ENCODE results near the gene CDNF. TPM values are rescaled to one million over a fixed set of nuclear protein-coding genes. Genes with fewer than 3 reads are reported as not detected.

CDNF gene
- total RNA-seq (1.0 TPM), polyA plus RNA-seq (3.6 TPM)
- long read RNA-seq, donor 1 = 0 reads
- long read RNA-seq, donor 2 = 0 reads
- long read RNA-seq, donor 3 = 0 reads
- long read RNA-seq, donor 4 = 0 reads
- long read RNA-seq, donor 5 = 0 reads
- long read RNA-seq, donor 6 = 0 reads
- long read RNA-seq, donor 7 = 0 reads
- long read RNA-seq, donor 8, partial matches to known transcripts = 11 of 16 reads
- long read RNA-seq, donor 8, other reads (novel, unspliced or antisense) = 5 of 16 reads
- long read RNA-seq, donor 9 = 0 reads
- long read RNA-seq, donor 10, partial matches to known transcripts = 28 of 58 reads
- long read RNA-seq, donor 10, other reads (novel, unspliced or antisense) = 30 of 58 reads

- WGBS = under 1% methylated on average over 72 of the region's 72 CpGs
- peak; percentile 99 to 100 (median 100) for DNase-seq (ENCODE audit: low read depth in 6 of 9, low spot score in 9 of 9)
Measured at GRCh38 chr10:14837757-14838581, at the start of gene CDNF, which contains the start of the genes HSPA14 and MSANTD7. Gene CDNF (minus strand): TSS chr10:14838037. CDS start chr10:14837946, 91 bp downstream. Gene HSPA14 (plus strand): TSS chr10:14838306. CDS start chr10:14838403, 97 bp downstream. Gene MSANTD7 (plus strand): TSS chr10:14838306. CDS start chr10:14842285, 3,979 bp downstream.

GRCh38 chr10:14884082-14884481 lies 46.2 kb upstream of the CDNF start:
- 95% methylated on average over 3 of the region's 3 CpGs for WGBS
- peak in 1 of 9 donors; percentile 7 for DNase-seq (ENCODE audit: low read depth in 6 of 9, low spot score in 9 of 9)
- peaks cover 2 to 10% of the 10 kb centered on the region in 2 donors for H3K4me1 ChIP-seq (ENCODE audit: control insufficient read depth in 2 of 2, insufficient read depth in 2 of 2, low read length in 2 of 2)

More at GRCh38 chr10:14837757-14838581, at the start of gene CDNF, which contains the start of the genes HSPA14 and MSANTD7:
- peaks cover 13 to 27% of the 10 kb centered on the region in 2 donors for H3K36me3 ChIP-seq (ENCODE audit: control insufficient read depth in 2 of 2, insufficient read depth in 2 of 2, low read length in 1 of 2)
- H3K4me1 ChIP-seq (ENCODE audit: control insufficient read depth in 2 of 2, insufficient read depth in 2 of 2, low read length in 2 of 2) = peaks cover 11 to 17% of the 10 kb centered on the region in 2 donors
- no peaks in the 10 kb centered on the region for H3K27me3 ChIP-seq (ENCODE audit: control insufficient read depth in 2 of 2, insufficient read depth in 1 of 2, low read length in 1 of 2)
- H3K4me3 ChIP-seq (ENCODE audit: low read length in 2 of 2) = peak within 1 kb of the TSS; percentile 89 to 96
- H3K9me3 ChIP-seq (ENCODE audit: control insufficient read depth in 2 of 2, insufficient read depth in 1 of 2, low read length in 1 of 2) = peaks cover 0 to 2% of the 10 kb centered on the region in 2 donors
- H3K27ac ChIP-seq (ENCODE audit: low read depth in 1 of 2, low read length in 1 of 2) = peak within 1 kb of the TSS; percentile 89 to 97

GRCh38 chr10:14880229-14880628 lies 42.4 kb upstream of the CDNF start:
- Histone ChIP-seq H3K4me3 (ENCODE audit: low read length in 2 of 2) (peak overlapping the region in 1 of 2 donors; percentile 92), H3K27me3 (ENCODE audit: control insufficient read depth in 2 of 2, insufficient read depth in 1 of 2, low read length in 1 of 2) (no peaks in the 10 kb centered on the region)
- DNase-seq (ENCODE audit: low read depth in 6 of 9, low spot score in 9 of 9) = peak in 2 of 9 donors; percentile 6 to 22

More at GRCh38 chr10:14884082-14884481, 46.2 kb upstream of the CDNF start:
- H3K27ac ChIP-seq (ENCODE audit: low read depth in 1 of 2, low read length in 1 of 2) = no peak overlapping the region
- no peak overlapping the region for H3K4me3 ChIP-seq (ENCODE audit: low read length in 2 of 2)
- H3K9me3 ChIP-seq (ENCODE audit: control insufficient read depth in 2 of 2, insufficient read depth in 1 of 2, low read length in 1 of 2) = no peaks in the 10 kb centered on the region
- H3K27me3 ChIP-seq (ENCODE audit: control insufficient read depth in 2 of 2, insufficient read depth in 1 of 2, low read length in 1 of 2) = no peaks in the 10 kb centered on the region
- H3K36me3 ChIP-seq (ENCODE audit: control insufficient read depth in 2 of 2, insufficient read depth in 2 of 2, low read length in 1 of 2) = peaks cover 3 to 13% of the 10 kb centered on the region in 2 donors

GRCh38 chr10:14879928-14880193 lies 42.0 kb upstream of the CDNF start:
- peak overlapping the region; percentile 91 to 92 for H3K4me3 ChIP-seq (ENCODE audit: low read length in 2 of 2)
- no peaks in the 10 kb centered on the region for H3K9me3 ChIP-seq (ENCODE audit: control insufficient read depth in 2 of 2, insufficient read depth in 1 of 2, low read length in 1 of 2)
- peaks cover 5 to 10% of the 10 kb centered on the region in 2 donors for H3K4me1 ChIP-seq (ENCODE audit: control insufficient read depth in 2 of 2, insufficient read depth in 2 of 2, low read length in 2 of 2)
- under 1% methylated on average over 5 of the region's 5 CpGs for whole genome bisulfite sequencing
- H3K27me3 ChIP-seq (ENCODE audit: control insufficient read depth in 2 of 2, insufficient read depth in 1 of 2, low read length in 1 of 2) = no peaks in the 10 kb centered on the region
- peaks cover 0 to 7% of the 10 kb centered on the region in 2 donors for H3K36me3 ChIP-seq (ENCODE audit: control insufficient read depth in 2 of 2, insufficient read depth in 2 of 2, low read length in 1 of 2)
- no peak overlapping the region for H3K27ac ChIP-seq (ENCODE audit: low read depth in 1 of 2, low read length in 1 of 2)
- DNase-seq (ENCODE audit: low read depth in 6 of 9, low spot score in 9 of 9) = no peak

More at GRCh38 chr10:14880229-14880628, 42.4 kb upstream of the CDNF start:
- WGBS = 80% methylated on average over 7 of the region's 7 CpGs
- Histone ChIP-seq H3K36me3 (ENCODE audit: control insufficient read depth in 2 of 2, insufficient read depth in 2 of 2, low read length in 1 of 2) (peaks cover 0 to 7% of the 10 kb centered on the region in 2 donors), H3K9me3 (ENCODE audit: control insufficient read depth in 2 of 2, insufficient read depth in 1 of 2, low read length in 1 of 2) (no peaks in the 10 kb centered on the region), H3K4me1 (ENCODE audit: control insufficient read depth in 2 of 2, insufficient read depth in 2 of 2, low read length in 2 of 2) (peaks cover 5 to 10% of the 10 kb centered on the region in 2 donors), H3K27ac (ENCODE audit: low read depth in 1 of 2, low read length in 1 of 2) (no peak overlapping the region)

- under 1% methylated on average over 60 of the region's 60 CpGs for WGBS
- peak in 5 of 9 donors; percentile 4 to 56 (median 24) for DNase-seq (ENCODE audit: low read depth in 6 of 9, low spot score in 9 of 9)
- Histone ChIP-seq H3K4me3 (ENCODE audit: low read length in 2 of 2) (peak overlapping the region; percentile 91 to 92), H3K9me3 (ENCODE audit: control insufficient read depth in 2 of 2, insufficient read depth in 1 of 2, low read length in 1 of 2) (no peaks in the 10 kb centered on the region), H3K27ac (ENCODE audit: low read depth in 1 of 2, low read length in 1 of 2) (peak overlapping the region in 1 of 2 donors; percentile 29), H3K4me1 (ENCODE audit: control insufficient read depth in 2 of 2, insufficient read depth in 2 of 2, low read length in 2 of 2) (peaks cover 5 to 10% of the 10 kb centered on the region in 2 donors), H3K36me3 (ENCODE audit: control insufficient read depth in 2 of 2, insufficient read depth in 2 of 2, low read length in 1 of 2) (peaks cover 0 to 7% of the 10 kb centered on the region in 2 donors), H3K27me3 (ENCODE audit: control insufficient read depth in 2 of 2, insufficient read depth in 1 of 2, low read length in 1 of 2) (no peaks in the 10 kb centered on the region)
Measured at GRCh38 chr10:14879124-14879927, 41.5 kb upstream of the CDNF start.

DNA sequence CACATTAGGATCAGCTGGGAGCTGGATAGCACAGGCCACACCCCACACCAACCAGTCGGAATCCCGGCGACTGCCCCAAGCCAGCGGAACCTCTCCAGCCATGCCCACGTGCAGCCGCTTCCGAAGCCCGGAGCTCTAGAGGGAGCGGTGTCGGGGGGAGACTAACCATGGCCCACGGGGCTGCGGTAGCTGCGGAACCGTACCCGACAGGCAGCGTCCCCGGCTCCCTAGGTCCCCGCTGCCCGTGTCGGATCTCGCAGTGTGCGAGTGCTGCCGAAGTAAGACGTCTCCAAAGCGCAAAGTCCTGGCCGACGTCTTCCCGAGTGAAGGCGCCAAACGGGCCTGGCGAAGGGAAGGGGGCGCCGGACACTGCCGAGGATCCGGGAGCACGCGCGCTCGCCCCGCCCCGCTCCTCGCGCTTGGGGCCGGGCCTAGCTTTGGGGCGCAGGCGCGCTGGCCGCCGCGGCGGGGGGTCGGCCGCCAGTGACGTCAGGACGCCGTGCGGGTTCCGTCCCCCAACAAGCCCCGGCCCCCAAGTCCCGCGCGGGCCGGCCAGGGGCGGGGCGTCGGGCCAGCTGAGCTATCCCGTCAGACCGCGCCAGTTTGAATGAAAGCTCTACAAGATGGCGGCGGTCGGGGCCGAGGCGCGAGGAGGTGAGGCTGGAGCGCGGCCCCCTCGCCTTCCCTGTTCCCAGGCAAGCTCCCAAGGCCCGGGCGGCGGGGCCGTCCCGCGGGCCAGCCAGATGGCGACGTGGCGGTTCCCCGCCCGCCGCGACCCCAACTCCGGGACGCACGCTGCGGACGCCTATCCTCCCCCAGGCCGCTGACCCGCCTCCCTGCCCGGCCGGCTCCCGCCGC lies 40.7 kb upstream of the CDNF start, which contains the start of gene SUV39H2:
Gene SUV39H2, plus strand, starts transcription at position 601 of the 858 bp plus-strand sequence. Its CDS starts 23 bp downstream, at position 624.
- Histone ChIP-seq H3K4me1 (ENCODE audit: control insufficient read depth in 2 of 2, insufficient read depth in 2 of 2, low read length in 2 of 2) (peaks cover 5 to 10% of the 10 kb centered on the region in 2 donors), H3K36me3 (ENCODE audit: control insufficient read depth in 2 of 2, insufficient read depth in 2 of 2, low read length in 1 of 2) (peaks cover 0 to 7% of the 10 kb centered on the region in 2 donors), H3K4me3 (ENCODE audit: low read length in 2 of 2) (peak within 1 kb of the TSS; percentile 91 to 92), H3K27me3 (ENCODE audit: control insufficient read depth in 2 of 2, insufficient read depth in 1 of 2, low read length in 1 of 2) (no peaks in the 10 kb centered on the region), H3K9me3 (ENCODE audit: control insufficient read depth in 2 of 2, insufficient read depth in 1 of 2, low read length in 1 of 2) (no peaks in the 10 kb centered on the region), H3K27ac (ENCODE audit: low read depth in 1 of 2, low read length in 1 of 2) (peak within 1 kb of the TSS; percentile 81 to 89)
- WGBS = under 1% methylated on average over 102 of the region's 102 CpGs
- peak; percentile 59 to 94 (median 86) for DNase-seq (ENCODE audit: low read depth in 6 of 9, low spot score in 9 of 9)

DNA sequence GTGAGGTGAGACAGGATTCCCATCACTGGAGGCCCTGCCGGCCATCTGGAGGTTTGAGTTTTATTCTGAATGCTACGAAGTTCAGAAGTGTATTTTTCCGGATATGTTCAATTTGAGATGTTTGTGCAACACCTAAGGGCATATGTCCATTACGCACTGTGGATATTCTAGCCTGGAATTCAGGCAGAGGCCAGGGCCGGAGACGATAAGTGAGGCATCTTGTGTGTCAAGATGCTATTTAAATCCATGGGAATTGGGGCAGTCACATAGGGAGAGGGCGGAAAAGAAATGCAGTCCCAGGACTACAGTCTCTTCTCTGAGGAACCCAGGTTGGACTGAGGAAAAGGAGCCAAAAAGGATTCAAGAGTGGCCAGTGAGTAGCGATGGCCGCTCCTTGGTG lies 38.9 kb upstream of the CDNF start:
- 98% methylated on average over 9 of the region's 9 CpGs for WGBS
- Histone ChIP-seq H3K4me3 (ENCODE audit: low read length in 2 of 2) (no peak overlapping the region), H3K9me3 (ENCODE audit: control insufficient read depth in 2 of 2, insufficient read depth in 1 of 2, low read length in 1 of 2) (no peaks in the 10 kb centered on the region), H3K4me1 (ENCODE audit: control insufficient read depth in 2 of 2, insufficient read depth in 2 of 2, low read length in 2 of 2) (peaks cover 5 to 10% of the 10 kb centered on the region in 2 donors), H3K36me3 (ENCODE audit: control insufficient read depth in 2 of 2, insufficient read depth in 2 of 2, low read length in 1 of 2) (peaks cover 0 to 10% of the 10 kb centered on the region in 2 donors), H3K27ac (ENCODE audit: low read depth in 1 of 2, low read length in 1 of 2) (no peak overlapping the region), H3K27me3 (ENCODE audit: control insufficient read depth in 2 of 2, insufficient read depth in 1 of 2, low read length in 1 of 2) (no peaks in the 10 kb centered on the region)
- DNase-seq (ENCODE audit: low read depth in 6 of 9, low spot score in 9 of 9) = no peak

GRCh38 chr10:14875941-14876340 lies 38.1 kb upstream of the CDNF start:
- no peak for DNase-seq (ENCODE audit: low read depth in 6 of 9, low spot score in 9 of 9)
- H3K27me3 ChIP-seq (ENCODE audit: control insufficient read depth in 2 of 2, insufficient read depth in 1 of 2, low read length in 1 of 2) = no peaks in the 10 kb centered on the region
- peaks cover 0 to 10% of the 10 kb centered on the region in 2 donors for H3K36me3 ChIP-seq (ENCODE audit: control insufficient read depth in 2 of 2, insufficient read depth in 2 of 2, low read length in 1 of 2)
- no peaks in the 10 kb centered on the region for H3K9me3 ChIP-seq (ENCODE audit: control insufficient read depth in 2 of 2, insufficient read depth in 1 of 2, low read length in 1 of 2)
- H3K27ac ChIP-seq (ENCODE audit: low read depth in 1 of 2, low read length in 1 of 2) = no peak overlapping the region
- 98% methylated on average over 12 of the region's 12 CpGs for WGBS
- H3K4me1 ChIP-seq (ENCODE audit: control insufficient read depth in 2 of 2, insufficient read depth in 2 of 2, low read length in 2 of 2) = peaks cover 5 to 10% of the 10 kb centered on the region in 2 donors
- no peak overlapping the region for H3K4me3 ChIP-seq (ENCODE audit: low read length in 2 of 2)

All from thymus (tissue), 14 donors.